HG02588 (cell line): ENCODE measurements around the gene TBC1D17.

ENCODE experiments used
- ATAC-seq: cut with Tn5 transposase; IDR thresholded peaks from one replicate; pipeline ENCODE4 v1.9.1; 2021; ENCODE audit warnings: mild to moderate bottlenecking, moderate library complexity; ENCODE audit not compliant: unreplicated experiment

TBC1D17 gene

GRCh38 chr19:49877020-49877878 lies at the start of gene TBC1D17, which contains the start of gene AKT1S1:
Gene TBC1D17, plus strand, starts transcription at chr19:49877702. Its CDS starts 22 bp downstream, at chr19:49877724.
Gene AKT1S1, minus strand, starts transcription at chr19:49877355. Its CDS starts 4,060 bp downstream, at chr19:49873295.
- peak; percentile 53 for ATAC-seq

GRCh38 chr19:49829200-49829599 lies 48.3 kb upstream of the TBC1D17 start:
- ATAC-seq = no peak

- ATAC-seq = no peak
Measured at GRCh38 chr19:49829721-49830120, 47.8 kb upstream of the TBC1D17 start.

GRCh38 chr19:49830766-49831165 lies 46.7 kb upstream of the TBC1D17 start:
- ATAC-seq = no peak

GRCh38 chr19:49831592-49831991 lies 45.9 kb upstream of the TBC1D17 start:
- ATAC-seq = no peak

- ATAC-seq = no peak
Measured at GRCh38 chr19:49832556-49832955, 44.9 kb upstream of the TBC1D17 start.

GRCh38 chr19:49833599-49833998 lies 43.9 kb upstream of the TBC1D17 start:
- no peak for ATAC-seq

- ATAC-seq = no peak
Measured at GRCh38 chr19:49835562-49835961, 41.9 kb upstream of the TBC1D17 start.

GRCh38 chr19:49836176-49837008 lies 41.1 kb upstream of the TBC1D17 start:
- ATAC-seq = no peak

- no peak for ATAC-seq
Measured at GRCh38 chr19:49837009-49837310, 40.5 kb upstream of the TBC1D17 start.

GRCh38 chr19:49837425-49837824 lies 40.1 kb upstream of the TBC1D17 start:
- no peak for ATAC-seq

GRCh38 chr19:49838885-49839588 lies 38.5 kb upstream of the TBC1D17 start:
- no peak for ATAC-seq

GRCh38 chr19:49839713-49840112 lies 37.8 kb upstream of the TBC1D17 start:
- no peak for ATAC-seq

- ATAC-seq = no peak
Measured at GRCh38 chr19:49840321-49840720, 37.2 kb upstream of the TBC1D17 start.

GRCh38 chr19:49840736-49841249 lies 36.7 kb upstream of the TBC1D17 start:
- ATAC-seq = no peak

GRCh38 chr19:49843265-49843664 lies 34.2 kb upstream of the TBC1D17 start:
- ATAC-seq = no peak

GRCh38 chr19:49844138-49845095 lies 33.1 kb upstream of the TBC1D17 start:
- ATAC-seq = no peak

GRCh38 chr19:49845414-49845813 lies 32.1 kb upstream of the TBC1D17 start:
- no peak for ATAC-seq

- ATAC-seq = no peak
Measured at GRCh38 chr19:49846408-49846807, 31.1 kb upstream of the TBC1D17 start.
